HK-2 (cell line): Measurements from ENCODE around the gene CFD.
"Not testable (repeated sequence)": the region's sequence is repeated elsewhere in the genome, so short reads cannot be mapped to it uniquely, and the experiment has no call there.

Experiments used
- DNase-seq: peaks from one replicate; pipeline ENCODE4 v3.0.0-alpha.2; 2018; ENCODE audit not compliant: unreplicated experiment

Gene CFD

GRCh38 chr19:871446-872265 is 12.2 kb downstream of the CFD start:
- no peak for DNase-seq

- DNase-seq = peak; percentile 81
Observed at GRCh38 chr19:872266-872951, 12.9 kb downstream of the CFD start.

GRCh38 chr19:873084-873483 is 13.6 kb downstream of the CFD start:
- peak; percentile 77 for DNase-seq

GRCh38 chr19:873561-874041 is 14.1 kb downstream of the CFD start:
- DNase-seq = no peak

- DNase-seq = no peak
Observed at GRCh38 chr19:875265-875879, 15.9 kb downstream of the CFD start.

GRCh38 chr19:876089-876488 is 16.6 kb downstream of the CFD start:
- DNase-seq = no peak

GRCh38 chr19:876780-877314 is 17.4 kb downstream of the CFD start:
- no peak for DNase-seq

- DNase-seq = not testable (repeated sequence)
Observed at GRCh38 chr19:877992-878660, 18.7 kb downstream of the CFD start.

- not testable (repeated sequence) for DNase-seq
Observed at GRCh38 chr19:878751-879561, 19.5 kb downstream of the CFD start.

- no peak for DNase-seq
Observed at GRCh38 chr19:879711-880438, 20.4 kb downstream of the CFD start.

- DNase-seq = no peak
Observed at GRCh38 chr19:881385-882071, 22.1 kb downstream of the CFD start.

- no peak for DNase-seq
Observed at GRCh38 chr19:882871-883497, 23.5 kb downstream of the CFD start.

GRCh38 chr19:883661-884211 is 24.3 kb downstream of the CFD start:
- peak; percentile 88 for DNase-seq

- no peak for DNase-seq
Observed at GRCh38 chr19:884420-885211, 25.2 kb downstream of the CFD start.

- no peak for DNase-seq
Observed at GRCh38 chr19:885536-886224, 26.2 kb downstream of the CFD start.

- DNase-seq = no peak
Observed at GRCh38 chr19:887072-887471, 27.6 kb downstream of the CFD start.

GRCh38 chr19:887599-887998 is 28.1 kb downstream of the CFD start:
- no peak for DNase-seq
